ENCODE results near the gene RHBDL1.

Gene RHBDL1

GRCh38 chr16:704552-705380 lies 29.3 kb downstream of the RHBDL1 start:
- no peak overlapping the region for H3K4me3 ChIP-seq (ENCODE audit: low read depth, low read length)
- TF ChIP-seq CTCF (conservative IDR thresholded peaks at IDR 0.05; ENCODE audit: low read depth, low read length): no peak
- DNase-seq (ENCODE audit: low read depth): no peak

GRCh38 chr16:705431-706188 lies 30.1 kb downstream of the RHBDL1 start, which contains the start of gene FBXL16:
TSS of gene FBXL16 (minus strand) at chr16:705801. CDS start at chr16:697405, 8,396 bp downstream.
- TF ChIP-seq CTCF (conservative IDR thresholded peaks at IDR 0.05; ENCODE audit: low read depth, low read length): no peak
- H3K4me3 ChIP-seq (ENCODE audit: low read depth, low read length): no peak within 1 kb of the TSS
- no peak for DNase-seq (ENCODE audit: low read depth)

GRCh38 chr16:706189-707061 lies 31.0 kb downstream of the RHBDL1 start:
- TF ChIP-seq CTCF (conservative IDR thresholded peaks at IDR 0.05; ENCODE audit: low read depth, low read length): no peak
- no peak overlapping the region for H3K4me3 ChIP-seq (ENCODE audit: low read depth, low read length)
- no peak for DNase-seq (ENCODE audit: low read depth)

GRCh38 chr16:707062-707538 lies 31.6 kb downstream of the RHBDL1 start:
- TF ChIP-seq CTCF (conservative IDR thresholded peaks at IDR 0.05; ENCODE audit: low read depth, low read length): no peak
- no peak for DNase-seq (ENCODE audit: low read depth)
- H3K4me3 ChIP-seq (ENCODE audit: low read depth, low read length): no peak overlapping the region

- TF ChIP-seq CTCF (conservative IDR thresholded peaks at IDR 0.05; ENCODE audit: low read depth, low read length): no peak
- H3K4me3 ChIP-seq (ENCODE audit: low read depth, low read length): no peak overlapping the region
- DNase-seq (ENCODE audit: low read depth): no peak
These were observed 32.5 kb downstream of the RHBDL1 start for GRCh38 chr16:708019-708418.

GRCh38 chr16:708959-709358 lies 33.5 kb downstream of the RHBDL1 start:
- no peak overlapping the region for H3K4me3 ChIP-seq (ENCODE audit: low read depth, low read length)
- no peak for TF ChIP-seq CTCF (conservative IDR thresholded peaks at IDR 0.05; ENCODE audit: low read depth, low read length)

More at GRCh38 chr16:708959-709358, 33.5 kb downstream of the RHBDL1 start:
- no peak for DNase-seq (ENCODE audit: low read depth)
